Fibroblast of the aortic adventitia (primary cell): Measurements from ENCODE around the gene ZSCAN29. TPM values are rescaled to one million over a fixed set of nuclear protein-coding genes. Genes with fewer than 3 reads are reported as not detected.

Source experiments
- DNase-seq: peaks from one replicate; pipeline ENCODE4 v3.0.0-alpha.2; 2010; ENCODE audit warnings: low read depth
- H3K4me3 ChIP-seq: 2 replicates; pipeline ENCODE4 v1.5.1; 2011; ENCODE audit warnings: low read depth, mild to moderate bottlenecking, control low read depth, low read length, moderate library complexity
- CTCF ChIP-seq: IDR thresholded peaks from 2 replicates; pipeline ENCODE4 v1.5.1; 2011; ENCODE audit warnings: mild to moderate bottlenecking, low read length, control low read depth, inconsistent platforms; ENCODE audit not compliant: insufficient read depth
- total RNA-seq: library from RNA; depleted of rRNA; stranded (reverse); fragments of >200 nt; gene quantifications from 2 replicates; pipeline ENCODE4 v1.2.3, GENCODE V29; 2012; ENCODE audit warnings: low replicate concordance

ZSCAN29 gene
- total RNA-seq, 1 donor, result 17.1 TPM

DNA sequence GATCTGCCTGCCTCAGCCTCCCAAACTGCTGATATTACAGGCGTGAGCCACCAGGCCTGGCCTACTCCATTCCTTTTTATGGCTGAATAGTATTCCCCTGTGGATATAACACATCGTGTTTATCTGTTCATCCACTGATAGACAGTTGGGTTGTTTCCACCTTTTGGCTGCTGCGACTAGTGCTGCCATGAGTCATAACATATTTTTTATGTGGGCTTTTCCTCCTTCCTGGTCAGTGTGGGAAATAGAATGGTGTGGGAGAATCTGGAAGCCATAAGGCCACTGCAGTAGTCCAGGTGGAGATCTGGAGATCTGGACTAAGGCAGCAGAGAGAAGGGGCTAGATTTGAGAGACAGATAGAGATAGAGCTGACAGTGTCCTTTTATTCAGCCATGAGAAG is 56.7 kb downstream of the ZSCAN29 start:
- DNase-seq, result peak; percentile 38
- no peak overlapping the region for H3K4me3 ChIP-seq
- no peak for TF ChIP-seq CTCF

DNA sequence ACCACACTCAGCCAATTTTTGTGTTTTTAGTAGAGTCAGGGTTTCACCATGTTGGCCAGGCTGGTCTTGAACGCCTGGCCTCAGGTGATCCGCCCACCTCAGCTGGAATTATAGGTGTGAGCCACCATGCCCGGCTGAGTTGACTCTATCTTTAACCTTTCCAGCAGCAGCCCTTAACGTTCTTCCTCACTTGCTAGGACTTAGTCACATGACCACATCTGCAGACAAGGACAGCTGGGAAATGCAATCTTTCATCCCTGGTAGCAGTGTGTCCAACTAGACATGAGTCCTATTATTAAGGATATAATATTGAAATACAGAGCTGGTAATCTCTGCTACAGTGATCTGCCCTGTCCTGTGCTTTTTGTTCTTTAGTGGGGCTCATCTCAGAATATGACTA is 58.5 kb downstream of the ZSCAN29 start:
- DNase-seq, result no peak
- no peak for TF ChIP-seq CTCF
- no peak overlapping the region for H3K4me3 ChIP-seq

Other genes with a start within 250 kb of the ZSCAN29 start
- gene TMEM62, start 237.5 kb downstream of the ZSCAN29 start, total RNA-seq, result 9.6 and 18.5 TPM in 2 replicates
- gene CCNDBP1, start 185.6 kb downstream of the ZSCAN29 start, total RNA-seq, result 44.6 and 61.2 TPM in 2 replicates
- gene EPB42, start 150.0 kb downstream of the ZSCAN29 start, total RNA-seq, result not detected in 2 replicates
- not detected in 2 replicates for gene TGM5, start 104.1 kb downstream of the ZSCAN29 start, total RNA-seq
- gene TGM7, start 68.8 kb downstream of the ZSCAN29 start, total RNA-seq, result not detected in 2 replicates
- 1.4 and 10.2 TPM in 2 replicates for gene LCMT2, start 40.5 kb downstream of the ZSCAN29 start, total RNA-seq
- gene TUBGCP4, start 58 bp upstream of the ZSCAN29 start, total RNA-seq, result 7.1 and 10.7 TPM in 2 replicates
- 71.9 and 106 TPM in 2 replicates for gene TP53BP1, start 122.1 kb upstream of the ZSCAN29 start, total RNA-seq
- gene MAP1A, start 146.6 kb upstream of the ZSCAN29 start, total RNA-seq, result 43.9 and 108 TPM in 2 replicates
- gene PPIP5K1, start 219.2 kb upstream of the ZSCAN29 start, total RNA-seq, result 12.1 and 22.2 TPM in 2 replicates
- gene CKMT1B, start 223.0 kb upstream of the ZSCAN29 start, total RNA-seq, result not detected in 2 replicates
- gene STRC, start 247.8 kb upstream of the ZSCAN29 start, total RNA-seq, result 0.09 TPM in 1 of 2 replicates, not detected in the other